ENCODE measurements around the gene AGFG2.
"Not testable (repeated sequence)": the region's sequence is repeated elsewhere in the genome, so short reads cannot be mapped to it uniquely, and the experiment has no call there.

The AGFG2 gene

DNA sequence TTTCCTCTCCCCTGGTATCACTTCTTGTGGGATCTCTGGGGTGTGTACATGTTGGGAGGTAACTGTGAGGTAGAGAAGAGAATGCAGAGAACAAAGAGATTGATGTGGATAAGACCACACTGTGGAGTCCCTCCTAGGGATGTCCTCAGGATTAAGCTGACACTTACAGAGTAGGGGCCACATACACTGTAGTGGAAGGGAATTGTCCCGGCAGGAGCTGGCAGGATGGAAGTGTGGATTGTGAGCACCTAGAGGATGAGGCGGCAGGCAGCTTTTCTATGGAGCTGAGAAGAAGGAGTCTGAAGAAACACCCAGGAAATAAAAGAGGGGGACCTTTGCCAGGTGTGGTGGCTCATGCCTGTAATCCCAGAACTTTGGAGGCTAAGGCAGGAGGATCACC lies 13.5 kb downstream of the AGFG2 start:
- no peak for DNase-seq

GRCh38 chr7:100553032-100553431 lies 14.0 kb downstream of the AGFG2 start:
- DNase-seq, result no peak

DNA sequence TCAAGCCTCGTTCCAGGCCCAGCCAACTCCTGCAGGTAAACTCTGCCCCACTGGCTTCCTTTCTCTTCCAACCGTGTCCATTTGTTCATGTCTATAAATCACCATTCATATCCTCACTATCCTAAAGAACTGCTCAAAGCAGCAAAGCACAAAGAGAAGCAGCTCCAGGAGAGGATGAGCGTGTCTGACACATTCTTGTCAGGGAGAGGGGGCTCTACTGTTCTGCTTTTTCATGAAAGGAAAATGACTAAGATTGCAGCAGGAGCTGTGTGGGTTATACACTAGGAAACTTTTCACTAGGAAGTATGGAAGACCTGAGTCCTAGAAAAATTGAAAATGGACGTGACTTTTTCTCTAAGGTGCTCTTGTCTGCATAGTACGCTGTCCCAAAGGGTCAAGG lies 16.7 kb downstream of the AGFG2 start:
- DNase-seq, result no peak

GRCh38 chr7:100556541-100556940 lies 17.5 kb downstream of the AGFG2 start:
- no peak for DNase-seq

GRCh38 chr7:100559127-100559526 lies 20.1 kb downstream of the AGFG2 start:
- no peak for DNase-seq

DNA sequence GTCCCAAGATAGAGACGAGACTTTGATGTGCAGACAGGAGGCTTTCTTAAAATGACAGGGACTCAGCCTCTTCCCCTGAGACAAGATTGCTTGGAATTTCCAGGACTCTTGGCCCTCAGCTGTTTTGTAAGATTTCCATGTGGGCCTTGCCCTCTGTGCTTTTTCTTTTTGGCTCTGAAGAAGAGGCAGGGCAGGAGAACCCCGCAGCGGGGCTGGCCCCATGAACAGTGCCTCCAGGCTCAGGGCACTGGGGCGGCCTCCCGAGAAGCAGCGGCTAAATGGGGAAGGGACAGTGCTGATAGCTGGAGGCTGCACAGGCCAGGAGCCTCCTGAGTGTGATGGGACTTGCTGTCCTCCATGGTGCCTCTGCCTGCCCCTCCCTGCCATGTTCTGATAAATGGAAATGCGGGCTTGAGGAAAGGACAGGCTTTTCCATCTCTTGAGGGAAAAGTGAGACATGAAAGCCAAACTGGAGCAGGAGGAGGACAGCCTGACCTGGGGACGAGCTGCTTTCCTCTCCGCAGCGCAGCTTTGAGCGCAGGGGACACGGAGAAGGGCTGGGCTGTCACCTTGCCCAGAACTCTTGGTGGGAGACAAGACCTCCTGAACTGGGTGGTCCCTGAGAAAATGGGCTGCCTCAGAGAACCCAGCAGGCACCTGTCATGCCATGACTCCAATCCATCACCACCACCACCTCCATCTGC lies 22.6 kb downstream of the AGFG2 start:
- no peak for DNase-seq

- DNase-seq, result no peak
Measured at GRCh38 chr7:100562195-100563099, 23.4 kb downstream of the AGFG2 start.

GRCh38 chr7:100563100-100563564 lies 24.1 kb downstream of the AGFG2 start:
- DNase-seq, result no peak

GRCh38 chr7:100563809-100564400 lies 24.9 kb downstream of the AGFG2 start:
- DNase-seq, result peak; percentile 65

DNA sequence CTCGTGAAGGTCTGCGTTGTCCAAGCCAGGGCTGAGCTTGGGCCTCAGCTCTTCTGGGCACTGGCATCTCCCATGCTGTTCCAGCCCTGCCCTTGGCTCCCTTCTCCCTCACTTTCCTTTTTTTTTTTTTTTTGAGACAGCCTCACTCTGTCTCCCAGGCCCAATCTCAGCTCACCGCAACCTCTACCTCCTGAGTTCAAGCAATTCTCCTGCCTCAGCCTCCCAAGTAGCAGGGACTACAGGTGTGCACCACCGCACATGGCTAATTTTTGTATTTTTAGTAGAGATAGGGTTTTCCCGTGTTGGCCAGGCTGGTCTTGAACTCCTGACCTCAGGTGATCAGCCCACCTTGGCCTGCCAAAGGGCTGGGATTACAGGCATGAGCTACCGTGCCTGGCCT lies 25.4 kb downstream of the AGFG2 start:
- not testable (repeated sequence) for DNase-seq

- no peak for DNase-seq
Measured at GRCh38 chr7:100565133-100565571, 26.1 kb downstream of the AGFG2 start.

DNA sequence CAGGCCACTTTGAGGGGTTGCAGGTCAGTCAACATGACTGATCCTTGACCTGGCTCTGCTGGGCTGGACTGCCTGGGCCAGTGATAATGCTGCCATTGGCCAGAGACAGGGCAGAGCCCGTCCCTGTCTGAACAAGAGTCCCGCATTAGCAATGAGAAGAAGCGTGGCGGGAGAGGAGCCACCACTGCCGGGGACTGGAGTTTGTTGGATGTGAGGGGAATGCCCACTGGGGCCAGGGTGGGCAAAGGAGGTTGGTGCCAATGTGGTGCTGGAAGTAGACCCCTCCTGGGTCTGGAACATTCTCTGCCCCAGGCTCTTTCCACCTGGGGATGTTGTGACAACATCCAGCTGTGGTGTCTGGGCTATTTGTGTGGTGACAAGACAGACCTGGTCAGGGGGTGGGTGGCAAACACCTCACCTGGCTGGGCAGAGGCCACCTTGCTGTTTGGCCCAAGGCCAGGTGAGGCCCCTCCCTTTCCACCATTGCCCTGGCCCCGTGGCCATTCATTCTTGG lies 27.1 kb downstream of the AGFG2 start:
- DNase-seq, result no peak

GRCh38 chr7:100567031-100567730 lies 28.2 kb downstream of the AGFG2 start:
- DNase-seq, result peak; percentile 15

DNA sequence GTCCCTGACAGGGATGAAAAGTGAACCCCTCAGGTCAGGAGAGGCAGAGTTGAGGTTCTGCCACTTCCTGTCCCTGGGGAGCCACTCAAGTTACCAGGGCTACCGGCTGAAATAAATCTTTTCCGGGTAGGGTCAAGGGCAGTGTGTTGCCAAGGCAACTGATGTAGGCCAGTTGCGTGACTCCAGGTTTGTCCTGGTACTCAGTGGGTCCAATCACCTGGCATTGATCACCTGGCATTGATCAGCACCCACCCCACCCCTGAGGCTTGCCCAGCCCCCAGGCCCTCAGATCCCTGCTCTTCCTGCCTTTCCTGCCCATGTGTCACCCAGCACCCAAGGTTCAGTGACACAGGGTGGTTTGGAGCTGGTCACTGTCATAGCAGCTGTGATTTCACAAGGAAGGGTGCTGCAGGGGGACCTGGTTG lies 28.8 kb downstream of the AGFG2 start:
- no peak for DNase-seq

DNA sequence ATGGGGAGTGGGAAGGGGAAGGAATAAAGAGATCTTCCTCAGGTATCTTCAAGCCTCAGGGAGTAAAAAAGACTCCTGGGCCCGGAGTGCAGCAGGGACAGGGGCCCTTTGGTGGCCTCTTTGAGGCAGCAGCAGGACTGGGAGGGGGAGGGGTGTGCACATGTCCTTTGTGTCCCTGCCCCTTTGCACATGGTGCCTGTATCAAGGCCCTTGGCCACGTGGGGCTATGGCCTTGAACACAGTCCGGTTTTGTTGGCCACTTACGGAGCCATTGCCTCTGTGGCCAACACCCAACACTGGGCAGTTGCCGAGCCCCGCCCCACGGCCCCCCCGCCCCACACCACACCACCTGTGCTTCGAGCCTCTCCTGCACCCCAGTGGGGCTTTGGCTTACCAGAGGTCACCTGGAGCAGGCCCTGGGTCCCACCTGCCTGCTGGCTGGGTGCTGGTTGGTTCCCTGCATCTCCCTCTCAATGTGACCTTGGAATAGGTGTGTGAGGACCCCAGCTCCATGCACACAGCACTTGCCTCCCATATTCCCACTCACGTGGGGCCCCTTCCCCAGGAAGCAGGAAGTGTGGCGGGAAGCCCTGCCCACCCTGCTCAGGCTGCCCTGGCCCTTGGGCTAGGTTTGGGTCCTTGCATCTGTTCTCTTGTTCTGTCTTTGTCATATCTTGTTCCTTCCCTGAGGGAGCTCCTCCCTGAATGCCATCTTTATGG lies 29.3 kb downstream of the AGFG2 start:
- no peak for DNase-seq

GRCh38 chr7:100568896-100569844 lies 30.2 kb downstream of the AGFG2 start:
- DNase-seq, result peak; percentile 32

- peak; percentile 48 for DNase-seq
Measured at GRCh38 chr7:100570954-100571828, 32.2 kb downstream of the AGFG2 start.

- no peak for DNase-seq
Measured at GRCh38 chr7:100571829-100572116, 32.8 kb downstream of the AGFG2 start.

DNA sequence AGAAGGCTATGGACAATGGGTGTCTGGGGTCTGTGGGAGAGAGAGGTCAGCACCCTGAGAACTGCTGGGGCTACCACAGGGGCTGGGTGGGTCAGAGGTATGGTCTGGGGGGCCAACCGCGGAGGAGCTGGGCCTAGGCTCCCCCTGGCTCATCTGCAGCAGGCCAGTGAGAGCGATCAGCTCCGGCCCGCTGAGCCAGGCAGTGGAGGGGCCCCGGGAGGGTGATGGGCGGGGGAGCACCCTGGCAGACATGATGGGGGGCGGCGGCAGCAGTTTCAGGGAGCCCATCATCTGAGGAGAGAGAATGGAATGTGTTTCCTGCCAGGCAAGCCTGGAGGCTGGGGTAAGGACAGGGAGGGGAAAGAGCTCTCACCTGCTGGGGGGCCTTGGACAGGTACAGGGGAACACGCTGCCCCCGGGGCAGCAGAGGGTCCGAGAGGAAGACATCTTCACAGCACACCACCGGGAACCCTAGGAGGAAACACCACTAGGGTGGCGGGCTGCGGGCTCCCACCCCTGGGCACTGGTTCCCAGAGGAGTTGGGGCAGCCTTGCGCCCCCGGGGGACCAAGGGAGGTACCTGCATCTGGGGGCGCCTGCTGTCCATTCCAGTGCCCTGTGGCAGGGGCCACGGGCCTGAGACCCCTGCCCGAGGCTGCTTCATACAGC lies 33.4 kb downstream of the AGFG2 start:
- DNase-seq, result no peak

All from fibroblast of skin of back (primary cell).